HG03442 (cell line): ENCODE results near the gene LPO.

Source experiments
- ATAC-seq: cut with Tn5 transposase; IDR thresholded peaks from one replicate; pipeline ENCODE4 v1.9.1; 2021; ENCODE audit warnings: mild to moderate bottlenecking, moderate library complexity; ENCODE audit not compliant: unreplicated experiment

The LPO gene

DNA sequence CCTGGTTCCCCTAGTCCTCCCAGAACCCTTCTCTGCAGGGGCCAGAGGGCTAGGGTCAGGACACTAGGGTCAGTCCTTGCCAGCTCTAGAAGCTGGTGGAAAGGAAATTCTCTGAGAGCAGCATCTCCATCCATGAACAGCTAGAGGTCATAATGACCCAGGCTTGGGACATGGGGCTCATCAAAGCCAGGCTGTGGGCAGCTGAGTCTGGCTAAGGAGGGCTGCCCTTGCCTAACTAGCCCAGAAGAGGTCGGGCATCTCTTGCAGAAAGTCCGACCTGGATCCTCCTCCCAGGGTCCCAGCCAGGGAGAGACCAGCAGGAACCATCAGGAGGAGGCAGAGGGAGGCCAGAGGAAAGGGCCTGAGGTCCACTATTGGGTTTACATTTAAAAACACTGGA lies 38.0 kb downstream of the LPO start:
- no peak for ATAC-seq

DNA sequence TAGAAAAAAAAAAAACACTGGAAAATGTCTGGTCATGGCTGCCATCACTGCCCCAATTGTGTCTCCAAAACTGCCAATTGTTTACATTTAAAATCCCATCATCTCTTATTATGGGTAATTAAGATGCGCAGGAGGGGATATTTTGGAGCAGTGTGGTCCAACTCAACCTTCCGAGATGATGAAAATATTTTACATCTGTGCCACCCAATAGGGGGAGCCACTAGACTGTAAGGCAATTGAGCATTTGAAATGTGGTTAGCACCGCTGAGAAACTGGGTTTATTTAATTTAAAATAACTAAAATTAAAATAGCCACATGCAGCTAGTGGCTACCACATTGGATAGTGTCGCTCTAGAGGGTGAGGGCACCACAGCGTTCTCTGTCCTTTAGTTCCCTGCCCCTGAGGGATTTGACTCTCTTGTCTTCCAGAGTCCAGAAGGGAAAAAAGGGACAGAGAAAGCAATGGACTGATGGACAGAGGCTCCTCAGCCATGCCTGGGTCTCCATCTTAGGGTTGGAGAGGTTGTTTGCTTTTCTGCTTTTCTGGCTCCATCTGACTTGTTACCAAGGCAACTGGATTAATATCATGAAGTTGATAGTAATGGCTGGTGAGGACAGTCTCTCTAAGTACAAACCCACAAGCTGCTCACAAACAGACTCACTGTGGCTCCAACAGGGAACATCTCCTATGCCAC lies 38.9 kb downstream of the LPO start:
- ATAC-seq: no peak

DNA sequence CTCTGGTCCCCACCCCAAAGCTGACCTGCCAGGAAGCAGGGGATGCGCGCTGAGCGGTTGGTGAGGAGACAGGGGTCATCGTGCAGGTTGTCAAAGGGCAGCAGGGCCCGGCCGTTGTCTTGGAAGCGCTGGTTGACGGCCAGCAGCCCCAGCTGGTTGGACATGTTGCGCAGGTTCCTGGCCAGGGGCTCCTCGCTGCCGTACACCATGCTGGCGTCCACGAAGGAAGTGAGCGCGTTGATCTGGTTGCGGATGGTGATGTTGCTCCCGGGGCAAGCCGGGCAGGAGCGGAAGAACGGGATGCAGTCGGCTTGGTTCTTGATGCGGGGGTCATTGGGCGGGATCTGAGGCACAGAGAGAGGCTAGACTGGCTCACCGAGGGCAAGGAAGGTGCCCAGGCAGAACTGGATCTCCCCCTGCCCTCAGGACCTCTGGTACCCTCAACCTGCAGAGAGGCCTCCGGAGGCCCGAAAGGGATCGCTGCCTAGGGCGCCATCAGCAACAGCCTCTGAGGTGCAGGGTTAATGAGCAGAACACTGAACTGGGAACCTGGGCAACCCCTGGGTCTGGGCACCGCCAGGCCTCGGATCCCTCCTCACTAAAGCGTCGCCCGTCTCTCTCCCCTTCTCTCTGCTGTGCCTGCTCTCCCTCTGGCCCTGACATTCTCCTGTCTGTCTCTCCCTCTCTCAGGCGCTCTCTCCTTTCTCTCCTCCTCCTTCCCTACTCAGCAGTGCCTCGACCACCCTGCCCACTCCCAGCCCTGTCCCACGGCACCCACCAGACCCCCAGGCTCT lies 39.6 kb downstream of the LPO start:
- no peak for ATAC-seq

DNA sequence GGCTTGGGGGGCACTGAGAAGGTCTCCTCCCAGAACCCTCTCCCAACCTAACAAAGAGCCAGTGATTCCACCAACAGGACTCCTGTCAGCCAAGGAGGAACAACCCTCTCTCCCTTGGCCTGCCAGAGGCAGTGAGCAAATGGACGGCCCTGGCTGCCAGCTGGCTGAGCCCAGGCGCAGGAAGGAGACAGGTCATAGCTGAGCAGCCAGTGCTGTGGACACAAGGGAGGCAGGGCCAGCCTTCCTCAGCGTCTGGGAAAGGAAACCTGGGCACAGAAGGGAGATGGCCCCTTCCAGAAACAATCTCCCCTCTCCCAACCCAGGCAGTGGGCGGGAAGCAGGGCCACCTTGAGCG lies 40.3 kb downstream of the LPO start:
- ATAC-seq: no peak

DNA sequence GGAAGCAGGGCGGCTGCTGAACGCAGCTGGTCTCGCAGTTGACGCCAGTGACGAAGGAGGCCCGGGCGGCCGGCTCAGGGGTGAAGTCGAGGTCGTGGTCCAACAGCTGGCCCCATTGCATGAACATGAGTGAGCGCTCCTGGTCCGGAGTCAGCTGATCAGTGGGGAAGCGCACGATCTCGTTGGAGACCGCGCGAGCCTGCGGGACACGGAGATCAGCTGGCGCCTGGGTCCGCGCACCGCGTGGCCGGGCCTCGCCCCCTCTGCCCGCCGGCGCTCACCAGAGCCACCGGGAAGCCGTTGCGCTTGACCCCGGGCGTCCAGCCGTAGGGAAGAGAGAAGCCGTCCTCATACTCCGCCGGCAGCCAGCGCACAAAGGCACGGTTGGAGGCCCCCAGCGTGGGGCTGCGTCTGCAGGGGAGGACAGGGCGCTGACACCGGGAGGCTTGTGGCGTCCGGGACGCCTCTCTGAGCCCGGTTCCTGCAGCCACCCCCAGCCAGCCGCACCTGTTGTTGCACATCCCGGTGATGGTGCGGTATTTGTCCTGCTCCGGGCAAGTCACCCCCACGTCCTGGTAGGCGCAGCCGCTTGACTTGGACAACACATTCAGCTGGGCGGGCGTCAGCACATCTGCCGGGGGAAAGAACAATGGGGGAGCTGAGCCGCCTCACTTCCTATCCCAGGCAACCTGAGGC lies 40.8 kb downstream of the LPO start:
- no peak for ATAC-seq

DNA sequence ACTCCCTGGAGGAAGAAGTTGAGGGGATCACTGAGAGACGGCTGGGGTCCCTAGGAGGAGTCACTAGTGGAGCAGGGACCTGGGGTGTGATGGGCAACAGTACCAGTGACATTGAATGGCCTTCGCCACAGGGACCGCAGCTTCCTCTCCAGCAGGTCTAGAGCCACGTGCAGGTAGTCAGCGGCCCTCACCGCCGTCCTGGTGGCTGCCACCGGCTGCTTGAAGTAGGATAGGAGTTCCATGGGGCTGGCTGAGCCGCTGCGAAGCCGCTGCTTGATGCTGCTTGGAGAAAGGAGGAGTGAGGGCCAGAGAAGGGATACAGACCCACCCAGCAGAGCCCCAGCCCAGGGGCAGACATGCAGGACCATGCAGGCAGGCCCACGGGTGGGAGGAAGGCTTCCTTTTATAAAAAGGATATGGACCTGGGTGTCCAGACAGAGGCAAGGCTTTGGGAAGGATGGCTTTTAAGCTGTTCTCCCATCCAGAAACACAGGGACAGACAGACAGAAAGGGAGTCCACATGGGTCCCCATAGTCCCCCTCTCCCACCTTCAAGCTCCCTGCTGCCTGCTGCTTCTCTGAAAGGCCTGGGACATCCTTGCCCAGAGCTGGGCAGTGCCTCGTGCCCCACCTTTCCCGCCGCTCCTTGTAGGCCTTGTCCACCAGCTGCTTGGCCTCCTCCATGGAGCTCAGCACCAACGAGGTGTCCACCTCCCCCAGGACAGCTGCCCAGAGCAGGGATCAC lies 41.5 kb downstream of the LPO start:
- ATAC-seq: no peak

DNA sequence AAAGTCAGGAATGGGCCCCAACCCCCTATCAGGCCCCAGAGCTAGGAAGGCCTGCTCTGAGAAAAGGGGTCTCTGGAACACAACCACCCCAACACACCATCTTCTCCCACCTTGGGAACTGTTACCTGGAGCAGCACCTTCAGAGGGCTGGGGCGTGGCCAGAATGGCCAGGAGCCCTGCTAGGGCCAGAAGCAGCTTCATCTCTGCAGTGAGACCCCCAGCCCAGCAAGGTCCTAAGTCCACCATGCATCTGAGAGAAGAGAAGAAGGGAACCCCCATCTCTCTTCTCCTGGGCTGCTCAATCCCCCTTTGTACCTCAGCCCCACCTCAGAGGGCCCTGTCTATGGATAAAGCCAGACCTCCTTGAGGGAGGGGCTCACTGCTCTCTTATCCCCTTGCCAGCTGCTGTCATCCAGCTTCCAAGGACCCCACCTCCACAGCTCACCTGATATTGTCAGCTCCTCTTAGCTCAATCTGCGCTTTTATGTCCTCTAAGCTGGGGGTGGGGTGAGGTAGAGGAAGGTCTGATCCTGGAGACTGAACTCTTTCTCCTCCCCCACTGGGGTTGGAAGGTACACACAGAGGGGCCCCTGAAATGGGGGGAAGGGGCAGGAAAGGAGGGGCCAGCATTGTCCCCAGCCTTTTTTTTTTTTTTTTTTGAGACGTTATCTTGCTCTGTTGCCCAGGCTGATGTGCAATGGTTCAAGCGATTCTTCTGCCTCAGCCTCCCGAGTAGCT lies 42.3 kb downstream of the LPO start, which contains the start of gene MPO:
TSS of gene MPO (minus strand) at position 456 of the 738 bp plus-strand sequence. CDS start at position 279, 177 bp downstream.
- no peak for ATAC-seq

DNA sequence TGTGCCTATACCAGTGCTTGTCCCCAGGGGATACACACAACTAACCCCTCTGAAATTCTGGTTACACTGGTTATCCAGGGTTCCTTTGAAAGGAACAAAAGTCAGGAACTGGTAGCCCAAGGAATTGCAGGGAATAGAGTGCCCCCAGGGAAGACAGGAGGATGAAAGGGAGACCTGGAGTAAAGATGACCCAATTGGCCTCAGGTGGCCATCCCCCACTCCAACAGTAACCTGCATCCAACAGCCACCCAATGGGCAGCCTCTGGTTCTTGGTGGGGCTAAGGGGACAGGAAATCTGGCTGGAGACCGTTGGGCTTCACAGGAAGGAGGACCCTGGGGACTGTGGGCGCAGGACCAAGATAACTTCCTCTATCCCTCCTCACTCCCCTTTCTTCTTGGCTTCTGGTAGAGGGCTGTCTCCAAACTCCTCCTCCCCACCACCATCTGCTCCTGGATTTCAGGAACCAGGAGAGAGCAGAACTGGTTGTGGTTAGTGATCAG lies 43.2 kb downstream of the LPO start:
- ATAC-seq: no peak

DNA sequence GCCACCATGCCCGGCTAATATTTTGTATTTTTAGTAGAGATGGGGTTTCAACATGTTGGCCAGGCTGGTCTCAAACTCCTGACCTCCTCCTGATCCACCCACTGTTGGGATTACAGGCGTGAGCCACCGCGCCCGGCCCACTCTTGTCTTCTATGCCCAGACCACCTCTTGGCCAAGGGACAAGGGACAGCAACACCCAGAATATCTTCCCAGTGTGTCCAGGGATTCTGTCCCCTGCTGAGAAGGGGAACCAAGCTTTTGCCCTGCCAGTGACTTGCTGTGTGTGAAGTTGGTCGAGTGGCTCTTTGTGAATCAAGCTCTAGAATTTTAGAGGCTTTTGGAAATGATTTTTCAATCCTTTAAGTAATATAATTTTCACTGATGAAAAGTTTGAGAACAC lies 44.1 kb downstream of the LPO start:
- no peak for ATAC-seq

DNA sequence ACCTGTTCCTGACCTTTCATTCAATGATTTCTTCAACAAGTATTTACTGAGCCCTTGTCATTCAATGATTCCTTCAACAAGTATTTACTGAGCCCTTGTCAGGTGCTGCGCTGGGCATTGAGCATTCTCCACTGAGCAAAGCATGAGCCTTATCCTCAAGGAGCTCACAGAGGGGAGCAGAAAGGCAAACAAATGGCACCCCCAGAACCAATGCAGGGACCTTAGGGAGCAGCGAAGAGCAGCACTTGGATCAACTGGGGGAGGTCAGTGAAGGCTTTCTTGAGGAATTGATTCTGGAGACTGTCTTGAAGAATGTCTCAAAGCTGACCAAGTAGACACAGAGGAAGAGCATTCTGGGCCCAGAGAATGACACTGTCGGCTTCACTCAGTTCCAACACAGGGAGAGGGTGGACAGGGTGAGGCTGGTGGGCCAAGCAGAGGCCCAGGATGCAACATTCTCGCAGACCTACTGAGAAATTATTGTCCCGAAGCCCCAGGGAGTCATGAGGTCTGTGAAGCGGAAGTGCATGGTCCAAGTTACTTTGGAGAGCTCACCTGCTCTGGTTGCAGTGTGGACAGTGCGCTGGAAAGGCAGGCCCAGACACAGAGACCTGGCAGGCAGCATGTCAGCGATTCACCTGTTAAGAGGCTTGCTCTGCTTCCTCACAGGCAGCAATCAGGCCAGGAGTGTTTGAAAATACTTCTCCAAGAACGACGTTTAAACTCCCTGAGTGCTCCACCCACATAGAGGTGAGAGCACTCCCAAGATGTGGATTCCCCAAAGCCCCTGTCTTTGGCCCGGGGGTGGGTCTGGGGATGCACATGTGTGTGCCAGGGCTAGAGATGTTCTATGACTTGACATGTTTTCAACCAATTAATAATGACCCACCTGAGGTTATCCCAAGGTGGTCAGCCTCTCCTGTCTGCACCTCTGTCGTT lies 45.6 kb downstream of the LPO start:
- ATAC-seq: no peak

DNA sequence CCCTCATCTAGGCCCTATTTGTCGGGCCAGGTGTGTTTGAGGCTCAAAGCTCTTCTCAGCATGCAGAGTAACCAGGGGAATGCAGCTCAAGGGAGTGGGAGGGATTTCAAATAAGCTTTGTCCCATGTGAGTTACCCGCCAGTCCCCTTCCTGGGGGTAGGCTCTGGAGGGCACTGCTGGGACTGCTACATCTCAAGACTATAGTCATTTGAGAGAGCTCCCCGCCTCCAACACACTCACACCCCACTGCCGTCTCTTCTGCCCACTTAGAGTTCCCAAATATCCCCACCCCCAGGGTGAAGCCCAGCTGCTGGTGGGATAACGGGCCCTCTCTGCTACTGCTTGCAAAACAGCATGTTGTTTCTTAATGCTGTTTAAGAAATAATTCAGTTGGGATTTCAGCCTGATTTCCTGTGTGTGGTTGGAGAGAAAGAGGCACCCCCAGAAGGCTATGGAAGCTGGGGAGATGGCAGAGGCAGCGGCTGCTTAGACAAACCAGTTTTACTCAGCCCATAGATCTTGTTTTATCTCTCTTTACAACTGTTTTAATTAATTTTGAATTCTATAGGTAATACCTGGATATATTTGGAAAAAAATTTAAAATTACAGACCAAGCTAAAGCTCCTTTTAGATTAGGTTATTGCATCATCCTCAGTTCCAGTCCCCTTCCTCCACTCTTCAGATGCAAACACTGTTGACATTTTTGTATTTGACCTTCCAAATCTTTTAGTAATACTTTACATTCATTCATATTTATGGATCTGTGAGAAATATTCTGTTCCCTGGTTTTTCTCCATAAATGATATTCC lies 46.4 kb downstream of the LPO start:
- no peak for ATAC-seq

DNA sequence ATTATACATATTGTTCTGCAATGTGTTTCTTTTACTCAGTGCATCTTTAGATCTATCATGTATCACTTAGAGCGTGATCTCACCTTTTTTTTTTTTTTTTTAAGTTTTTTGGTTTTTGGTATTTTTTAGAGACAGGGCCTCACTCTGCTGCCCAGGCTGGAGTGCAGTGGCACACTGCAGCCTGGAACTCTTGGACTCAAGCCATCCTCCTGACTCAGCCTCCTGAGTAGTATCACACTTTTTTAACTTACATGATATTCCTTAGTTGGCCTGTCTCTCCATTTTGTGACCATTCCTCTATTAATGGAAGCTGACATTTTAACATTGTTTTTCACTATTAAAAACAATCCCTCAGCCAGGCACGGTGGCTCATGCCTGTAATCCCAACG lies 47.0 kb downstream of the LPO start:
- no peak for ATAC-seq

DNA sequence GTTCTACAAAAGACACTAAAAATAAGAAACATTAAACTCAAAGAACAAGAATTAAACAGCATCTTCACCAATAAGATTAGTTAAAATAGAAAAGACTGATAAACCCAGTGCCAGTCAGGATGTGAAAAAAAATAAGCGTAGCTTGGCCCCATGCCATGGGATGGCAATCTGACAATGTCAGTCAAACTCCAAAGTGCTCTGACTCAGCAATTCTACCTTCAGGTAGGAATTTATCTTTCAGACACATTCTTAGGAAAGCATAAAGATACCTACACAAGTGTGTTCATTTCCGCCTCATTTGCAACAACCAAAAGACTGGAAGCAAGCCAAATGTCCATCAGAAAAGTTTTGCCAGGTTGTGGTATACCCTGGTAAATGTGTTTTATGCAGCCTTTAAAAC lies 51.5 kb downstream of the LPO start:
- no peak for ATAC-seq

DNA sequence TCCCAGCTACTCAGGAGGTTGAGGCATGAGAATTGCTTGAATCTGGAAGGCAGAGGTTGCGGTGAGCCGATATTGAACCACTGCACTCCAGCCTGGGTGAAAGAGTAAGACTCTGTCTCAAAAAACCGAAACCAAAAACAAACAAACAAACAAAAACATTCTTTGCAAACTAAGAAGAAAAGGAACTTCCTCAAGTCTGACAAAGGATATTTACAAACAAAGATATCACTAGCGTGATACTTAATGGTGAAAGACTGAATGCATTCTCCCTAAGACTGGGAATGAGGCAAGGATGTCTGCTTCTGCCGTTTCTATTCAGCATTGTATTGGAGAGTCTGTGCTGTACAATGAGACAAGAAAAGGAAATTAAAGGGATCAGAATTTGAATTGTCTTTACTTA lies 52.9 kb downstream of the LPO start:
- no peak for ATAC-seq

DNA sequence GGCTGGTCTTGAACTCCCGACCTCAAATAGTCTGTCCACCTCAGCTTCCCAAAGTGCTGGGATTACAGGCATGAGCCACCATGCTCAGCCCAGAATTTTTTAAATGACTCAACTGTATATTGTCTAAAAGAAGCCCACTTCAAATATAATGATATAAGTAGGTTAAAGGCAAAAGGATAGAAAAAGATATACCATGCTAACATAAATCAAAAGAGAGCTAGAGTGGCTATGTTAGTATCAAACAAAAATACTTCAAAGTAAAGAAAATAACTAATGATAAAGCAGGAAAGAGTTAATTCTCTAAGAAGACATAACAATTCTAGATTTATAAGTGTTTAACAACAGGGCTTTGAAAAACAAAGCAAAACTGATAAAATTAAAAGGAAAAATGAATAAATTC lies 55.6 kb downstream of the LPO start:
- ATAC-seq: no peak

DNA sequence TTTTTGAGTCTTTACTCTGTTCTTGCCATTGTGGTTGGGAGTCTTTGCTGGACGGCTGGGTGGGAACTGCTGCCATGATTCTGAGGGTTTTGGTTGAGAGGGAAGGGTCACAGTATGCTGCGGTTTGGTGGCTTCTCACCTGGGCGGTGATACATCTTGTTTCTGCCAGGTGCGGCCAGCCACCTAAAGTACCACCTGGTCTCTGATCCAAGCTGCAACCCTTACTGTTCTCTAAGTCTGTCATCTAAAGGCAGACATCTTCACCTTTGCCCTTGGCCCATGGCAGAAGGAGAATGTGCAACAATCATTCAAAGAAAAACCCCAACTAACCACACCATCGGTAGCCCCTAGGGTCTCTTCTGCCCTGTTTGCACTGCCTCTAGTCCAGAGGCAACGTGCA lies 62.0 kb downstream of the LPO start:
- no peak for ATAC-seq

DNA sequence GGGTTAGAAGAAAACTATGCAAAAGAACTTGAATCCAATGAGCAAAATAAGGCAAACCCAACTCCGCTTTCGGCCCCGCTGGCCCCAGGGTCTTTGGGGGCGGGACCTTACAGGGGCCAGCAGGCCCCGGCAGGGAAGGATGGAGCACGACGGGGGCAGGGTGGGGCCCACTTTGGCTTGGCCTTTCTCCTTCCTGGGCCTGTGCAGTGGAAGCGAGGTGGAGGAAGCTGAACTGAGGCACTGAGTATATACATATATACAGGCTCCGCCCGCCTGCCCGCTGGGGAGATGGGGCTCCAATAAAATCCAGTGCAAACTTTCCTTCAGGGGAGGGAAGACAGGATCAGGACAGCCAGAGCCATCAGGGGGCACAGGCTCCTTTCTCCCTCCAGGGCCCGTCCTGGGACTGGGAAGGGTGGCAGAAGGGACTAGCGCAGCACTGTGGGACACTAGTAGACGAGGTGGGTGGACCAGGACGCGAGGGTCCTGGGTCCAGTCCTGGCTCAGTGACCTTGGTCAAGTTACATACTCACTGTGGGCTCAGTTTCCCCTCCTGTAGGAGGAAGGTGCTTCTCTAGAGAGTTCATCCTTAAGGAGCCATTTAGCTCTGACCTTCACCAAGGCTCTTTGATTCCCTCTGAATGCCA lies 63.2 kb downstream of the LPO start:
- ATAC-seq: no peak
